Left renal cortex interstitium (tissue), 4 donors: ENCODE results near the gene GNL2. TPM values are rescaled to one million over a fixed set of nuclear protein-coding genes. Genes with fewer than 3 reads are reported as not detected.
A peak's percentile ranks its signal among the peaks of the same experiment; 100 is the strongest.

ENCODE experiments used
- DNase-seq, 4 donors: peaks; one replicate each; pipeline ENCODE4 v3.0.0-alpha.2; 2013; ENCODE audit warnings: low read depth in 4 of 4, low spot score in 2 of 4, missing footprints in 1 of 4
- polyA plus RNA-seq, 4 donors: library from polyadenylated mRNA; unstranded; fragments of 120-200 nt; gene quantifications; one replicate each; pipeline ENCODE4 v1.2.1, GENCODE V29; 2013; ENCODE audit not compliant: insufficient read length in 4 of 4

Gene GNL2
- 10 to 100 TPM; 62.7 to 84.1 (median 71.7) TPM for polyA plus RNA-seq

- peak; percentile 88 to 96 (median 90) for DNase-seq
Measured at GRCh38 chr1:37595440-37596181, at the start of gene GNL2. Gene GNL2 (minus strand): TSS chr1:37595937. CDS start chr1:37595822, 115 bp downstream.

- no peak for DNase-seq
Measured at GRCh38 chr1:37641059-37641458, 45.3 kb upstream of the GNL2 start.

GRCh38 chr1:37636435-37636834 lies 40.7 kb upstream of the GNL2 start:
- no peak for DNase-seq

GRCh38 chr1:37634992-37635902 lies 39.5 kb upstream of the GNL2 start:
- no peak for DNase-seq

- DNase-seq = peak in 1 of 4 donors; percentile 26
Measured at GRCh38 chr1:37634244-37634991, 38.7 kb upstream of the GNL2 start, which contains the start of gene RSPO1. Gene RSPO1 (minus strand): TSS chr1:37634892. CDS start chr1:37629661, 5,231 bp downstream.

GRCh38 chr1:37633938-37634243 lies 38.2 kb upstream of the GNL2 start:
- DNase-seq = no peak

- DNase-seq = no peak
Measured at GRCh38 chr1:37633040-37633937, 37.6 kb upstream of the GNL2 start.

- peak in 3 of 4 donors; percentile 22 to 48 (median 44) for DNase-seq
Measured at GRCh38 chr1:37631036-37631435, 35.3 kb upstream of the GNL2 start.

GRCh38 chr1:37630426-37631028 lies 34.8 kb upstream of the GNL2 start:
- DNase-seq = no peak

- no peak for DNase-seq
Measured at GRCh38 chr1:37629726-37630425, 34.1 kb upstream of the GNL2 start.

GRCh38 chr1:37629008-37629407 lies 33.3 kb upstream of the GNL2 start:
- no peak for DNase-seq

GRCh38 chr1:37628026-37628556 lies 32.4 kb upstream of the GNL2 start:
- no peak for DNase-seq

GRCh38 chr1:37622131-37622530 lies 26.4 kb upstream of the GNL2 start:
- no peak for DNase-seq

GRCh38 chr1:37621326-37621870 lies 25.7 kb upstream of the GNL2 start:
- no peak for DNase-seq

- no peak for DNase-seq
Measured at GRCh38 chr1:37620707-37621106, 25.0 kb upstream of the GNL2 start.

- DNase-seq = no peak
Measured at GRCh38 chr1:37616330-37616729, 20.6 kb upstream of the GNL2 start.

- DNase-seq = no peak
Measured at GRCh38 chr1:37614105-37614504, 18.4 kb upstream of the GNL2 start.

GRCh38 chr1:37612186-37612585 lies 16.4 kb upstream of the GNL2 start:
- DNase-seq = no peak
